Fibroblast of the aortic adventitia (primary cell): ENCODE data around the gene NSF. TPM values are rescaled to one million over a fixed set of nuclear protein-coding genes. Genes with fewer than 3 reads are reported as not detected.
"Not testable (repeated sequence)": the region's sequence is repeated elsewhere in the genome, so short reads cannot be mapped to it uniquely, and the experiment has no call there.

Experiments used
- DNase-seq: peaks from one replicate; pipeline ENCODE4 v3.0.0-alpha.2; 2010; ENCODE audit warnings: low read depth
- H3K4me3 ChIP-seq: 2 replicates; pipeline ENCODE4 v1.5.1; 2011; ENCODE audit warnings: low read depth, mild to moderate bottlenecking, control low read depth, low read length, moderate library complexity
- total RNA-seq: library from RNA; depleted of rRNA; stranded (reverse); fragments of >200 nt; gene quantifications from 2 replicates; pipeline ENCODE4 v1.2.3, GENCODE V29; 2012; ENCODE audit warnings: low replicate concordance

NSF gene
- 42.4 and 59.7 TPM in 2 replicates for total RNA-seq

- not testable (repeated sequence) for DNase-seq, H3K4me3 ChIP-seq
Measured at GRCh38 chr17:46590157-46591146, at the start of gene NSF. Gene NSF (plus strand): TSS chr17:46590669. CDS start chr17:46590776, 107 bp downstream.

- DNase-seq, H3K4me3 ChIP-seq: not testable (repeated sequence)
Measured at GRCh38 chr17:46548607-46549006, 41.9 kb upstream of the NSF start.

GRCh38 chr17:46559155-46559554 is 31.3 kb upstream of the NSF start:
- not testable (repeated sequence) for DNase-seq, H3K4me3 ChIP-seq

- H3K4me3 ChIP-seq, DNase-seq: not testable (repeated sequence)
Measured at GRCh38 chr17:46560048-46560447, 30.4 kb upstream of the NSF start.

GRCh38 chr17:46566284-46566683 is 24.2 kb upstream of the NSF start:
- not testable (repeated sequence) for DNase-seq, H3K4me3 ChIP-seq

- not testable (repeated sequence) for H3K4me3 ChIP-seq, DNase-seq
Measured at GRCh38 chr17:46566980-46567379, 23.5 kb upstream of the NSF start.

- not testable (repeated sequence) for H3K4me3 ChIP-seq, DNase-seq
Measured at GRCh38 chr17:46571796-46572195, 18.7 kb upstream of the NSF start.

GRCh38 chr17:46579083-46580075 is 11.1 kb upstream of the NSF start, which contains the start of gene ARL17A:
Gene ARL17A (minus strand): TSS chr17:46579691. CDS start chr17:46576322, 3,369 bp downstream.
- not testable (repeated sequence) for H3K4me3 ChIP-seq, DNase-seq

GRCh38 chr17:46580082-46580481 is 10.4 kb upstream of the NSF start:
- not testable (repeated sequence) for DNase-seq, H3K4me3 ChIP-seq

GRCh38 chr17:46585444-46585843 is 5.0 kb upstream of the NSF start:
- not testable (repeated sequence) for DNase-seq, H3K4me3 ChIP-seq

GRCh38 chr17:46591332-46591731 is 863 bp downstream of the NSF start:
- not testable (repeated sequence) for DNase-seq, H3K4me3 ChIP-seq

GRCh38 chr17:46598344-46598931 is 8.0 kb downstream of the NSF start:
- H3K4me3 ChIP-seq, DNase-seq: not testable (repeated sequence)

- not testable (repeated sequence) for DNase-seq
Measured at GRCh38 chr17:46600767-46601166, 10.3 kb downstream of the NSF start.

GRCh38 chr17:46603125-46603524 is 12.7 kb downstream of the NSF start:
- not testable (repeated sequence) for H3K4me3 ChIP-seq, DNase-seq

More at GRCh38 chr17:46600767-46601166, 10.3 kb downstream of the NSF start:
- H3K4me3 ChIP-seq = not testable (repeated sequence)

- not testable (repeated sequence) for H3K4me3 ChIP-seq, DNase-seq
Measured at GRCh38 chr17:46611304-46611703, 20.8 kb downstream of the NSF start.

GRCh38 chr17:46613876-46614275 is 23.4 kb downstream of the NSF start:
- H3K4me3 ChIP-seq, DNase-seq: not testable (repeated sequence)

GRCh38 chr17:46617121-46617520 is 26.7 kb downstream of the NSF start:
- not testable (repeated sequence) for H3K4me3 ChIP-seq, DNase-seq

GRCh38 chr17:46618975-46619374 is 28.5 kb downstream of the NSF start:
- DNase-seq, H3K4me3 ChIP-seq: not testable (repeated sequence)
